K562 (cell line): ENCODE measurements around the gene IPO8.
"Not testable (repeated sequence)": the region's sequence is repeated elsewhere in the genome, so short reads cannot be mapped to it uniquely, and the experiment has no call there.

Source experiments
- FOXJ3 ChIP-seq: sonication (generic); formaldehyde crosslinking; IDR thresholded peaks from 2 replicates; pipeline ENCODE4 v1.4.0; 2020; ENCODE audit warnings: mild to moderate bottlenecking, missing genetic modification reagents
- MYNN ChIP-seq, 2 experiments: sonication (generic); formaldehyde crosslinking in 1 of 2; IDR thresholded peaks; 2 replicates each; pipeline versions ENCODE4 v1.5.0 to v1.6.1; 2016 to 2020; ENCODE audit warnings: antibody characterized with exemption in 1 of 2, missing genetic modification reagents in 1 of 2
- SP1 ChIP-seq: sonication (generic); formaldehyde crosslinking; IDR thresholded peaks from 2 replicates; pipeline ENCODE4 v1.8.1; 2022; ENCODE audit warnings: mild to moderate bottlenecking, missing genetic modification reagents
- SRSF1 ChIP-seq: fragments of 200-400 bp; formaldehyde crosslinking; IDR thresholded peaks from 2 replicates; pipeline ENCODE4 v1.6.1; 2017; ENCODE audit warnings: mild to moderate bottlenecking, low read depth, low read length, moderate library complexity
- ZNF644 ChIP-seq: fragments of 200-800 bp; sonication (Bioruptor generic); IDR thresholded peaks from 2 replicates; pipeline ENCODE4 v1.6.1; 2016; ENCODE audit warnings: low read depth, missing genetic modification characterization, missing compliant biosample characterization
- ZNF785 ChIP-seq: fragments of 250-450 bp; sonication (Bioruptor Pico); IDR thresholded peaks from 2 replicates; pipeline ENCODE4 v1.4.0; 2020; ENCODE audit warnings: mild to moderate bottlenecking
- TF ChIP-seq, protein P1 (sequence below): IDR thresholded peaks from 3 replicates; pipeline ENCODE4 v1.6.1; 2011; ENCODE audit warnings: borderline replicate concordance, mild to moderate bottlenecking, moderate library complexity; ENCODE audit not compliant: insufficient read length; ENCODE audit errors: extremely low read depth
- TF ChIP-seq, protein P2 (sequence below), 3 experiments: IDR thresholded peaks in 2 of 3; conservative IDR thresholded peaks in 1 of 3; 2 replicates each; pipeline ENCODE4 v1.5.1; 2011 to 2012; ENCODE audit warnings: low read length in 3 of 3, mild to moderate bottlenecking in 3 of 3, control low read depth in 2 of 3, improper control_type of control experiment in 1 of 3, inconsistent platforms in 1 of 3, low read depth in 1 of 3, mixed read lengths in 1 of 3, moderate library complexity in 1 of 3; ENCODE audit not compliant: insufficient read depth in 2 of 3

DNA sequence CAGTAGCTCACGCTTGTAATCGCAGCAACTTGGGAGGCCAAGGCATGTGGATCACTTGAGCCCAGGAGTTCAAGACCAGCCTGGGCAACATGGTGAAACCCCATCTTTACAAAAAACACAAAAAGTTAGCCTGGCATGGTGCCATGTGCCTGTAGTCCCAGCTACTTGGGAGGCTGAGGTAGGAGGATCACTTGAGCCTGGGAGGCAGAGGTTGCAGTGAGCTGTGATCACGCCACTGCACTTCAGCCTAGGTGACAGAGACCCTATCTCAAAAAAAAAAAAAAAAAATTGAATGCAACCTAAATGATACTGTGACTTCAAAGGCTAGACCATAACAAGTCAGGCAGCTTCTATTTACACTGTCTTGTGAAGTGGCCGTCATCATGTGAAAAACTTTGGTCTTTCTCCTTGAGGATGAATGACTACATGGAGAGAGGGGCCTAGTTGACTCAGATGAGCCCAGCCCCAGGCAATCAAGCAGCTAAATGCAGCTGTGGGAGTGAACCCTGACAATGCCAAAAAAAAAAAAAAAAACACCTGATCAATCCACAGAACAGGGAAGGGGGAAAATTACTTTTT is 73.9 kb downstream of the IPO8 start:
- TF ChIP-seq, protein P1, sequence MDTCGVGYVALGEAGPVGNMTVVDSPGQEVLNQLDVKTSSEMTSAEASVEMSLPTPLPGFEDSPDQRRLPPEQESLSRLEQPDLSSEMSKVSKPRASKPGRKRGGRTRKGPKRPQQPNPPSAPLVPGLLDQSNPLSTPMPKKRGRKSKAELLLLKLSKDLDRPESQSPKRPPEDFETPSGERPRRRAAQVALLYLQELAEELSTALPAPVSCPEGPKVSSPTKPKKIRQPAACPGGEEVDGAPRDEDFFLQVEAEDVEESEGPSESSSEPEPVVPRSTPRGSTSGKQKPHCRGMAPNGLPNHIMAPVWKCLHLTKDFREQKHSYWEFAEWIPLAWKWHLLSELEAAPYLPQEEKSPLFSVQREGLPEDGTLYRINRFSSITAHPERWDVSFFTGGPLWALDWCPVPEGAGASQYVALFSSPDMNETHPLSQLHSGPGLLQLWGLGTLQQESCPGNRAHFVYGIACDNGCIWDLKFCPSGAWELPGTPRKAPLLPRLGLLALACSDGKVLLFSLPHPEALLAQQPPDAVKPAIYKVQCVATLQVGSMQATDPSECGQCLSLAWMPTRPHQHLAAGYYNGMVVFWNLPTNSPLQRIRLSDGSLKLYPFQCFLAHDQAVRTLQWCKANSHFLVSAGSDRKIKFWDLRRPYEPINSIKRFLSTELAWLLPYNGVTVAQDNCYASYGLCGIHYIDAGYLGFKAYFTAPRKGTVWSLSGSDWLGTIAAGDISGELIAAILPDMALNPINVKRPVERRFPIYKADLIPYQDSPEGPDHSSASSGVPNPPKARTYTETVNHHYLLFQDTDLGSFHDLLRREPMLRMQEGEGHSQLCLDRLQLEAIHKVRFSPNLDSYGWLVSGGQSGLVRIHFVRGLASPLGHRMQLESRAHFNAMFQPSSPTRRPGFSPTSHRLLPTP: not testable (repeated sequence)
- TF ChIP-seq ZNF644; SP1; FOXJ3; SRSF1; ZNF785; MYNN (IDR thresholded peaks at IDR 0.05); MYNN (CRISPR knock-in tag; IDR thresholded peaks at IDR 0.05): not testable (repeated sequence)
- TF ChIP-seq, protein P2, sequence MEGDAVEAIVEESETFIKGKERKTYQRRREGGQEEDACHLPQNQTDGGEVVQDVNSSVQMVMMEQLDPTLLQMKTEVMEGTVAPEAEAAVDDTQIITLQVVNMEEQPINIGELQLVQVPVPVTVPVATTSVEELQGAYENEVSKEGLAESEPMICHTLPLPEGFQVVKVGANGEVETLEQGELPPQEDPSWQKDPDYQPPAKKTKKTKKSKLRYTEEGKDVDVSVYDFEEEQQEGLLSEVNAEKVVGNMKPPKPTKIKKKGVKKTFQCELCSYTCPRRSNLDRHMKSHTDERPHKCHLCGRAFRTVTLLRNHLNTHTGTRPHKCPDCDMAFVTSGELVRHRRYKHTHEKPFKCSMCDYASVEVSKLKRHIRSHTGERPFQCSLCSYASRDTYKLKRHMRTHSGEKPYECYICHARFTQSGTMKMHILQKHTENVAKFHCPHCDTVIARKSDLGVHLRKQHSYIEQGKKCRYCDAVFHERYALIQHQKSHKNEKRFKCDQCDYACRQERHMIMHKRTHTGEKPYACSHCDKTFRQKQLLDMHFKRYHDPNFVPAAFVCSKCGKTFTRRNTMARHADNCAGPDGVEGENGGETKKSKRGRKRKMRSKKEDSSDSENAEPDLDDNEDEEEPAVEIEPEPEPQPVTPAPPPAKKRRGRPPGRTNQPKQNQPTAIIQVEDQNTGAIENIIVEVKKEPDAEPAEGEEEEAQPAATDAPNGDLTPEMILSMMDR (IDR thresholded peaks at IDR 0.05 in 2 of 3, conservative IDR thresholded peaks at IDR 0.05 in 1 of 3; ENCODE audit: insufficient read depth in 2 of 3, low read depth in 1 of 3, low read length in 3 of 3): not testable (repeated sequence)
